ENCODE measurements around the gene GSN. TPM values are rescaled to one million over a fixed set of nuclear protein-coding genes. Genes with fewer than 3 reads are reported as not detected.

Gene GSN
- total RNA-seq, 1 donor from 2014 or later, result 855 TPM

- intact Hi-C loops (cut with DNase I), result no loop called here
- no peak for DNase-seq (ENCODE audit: low spot score)
Measured at GRCh38 chr9:121359351-121360294, 91.7 kb downstream of the GSN start.

- intact Hi-C loops (cut with DNase I), result no loop called here
- no peak for DNase-seq (ENCODE audit: low spot score)
Measured at GRCh38 chr9:121360601-121361374, 92.8 kb downstream of the GSN start.

GRCh38 chr9:121362813-121363621, 95.1 kb downstream of the GSN start:
- intact Hi-C loops (cut with DNase I), result no loop called here
- no peak for DNase-seq (ENCODE audit: low spot score)

- intact Hi-C loops (cut with DNase I), result no loop called here
- no peak for DNase-seq (ENCODE audit: low spot score)
Measured at GRCh38 chr9:121363622-121363961, 95.6 kb downstream of the GSN start.

GRCh38 chr9:121364077-121364476, 96.1 kb downstream of the GSN start:
- intact Hi-C loops (cut with DNase I), result no loop called here
- no peak for DNase-seq (ENCODE audit: low spot score)

GRCh38 chr9:121364886-121365285, 96.9 kb downstream of the GSN start:
- no peak for DNase-seq (ENCODE audit: low spot score)
- intact Hi-C loops (cut with DNase I), result no loop called here

GRCh38 chr9:121365564-121365963, 97.6 kb downstream of the GSN start:
- DNase-seq (ENCODE audit: low spot score), result no peak
- intact Hi-C loops (cut with DNase I), result no loop called here

GRCh38 chr9:121366611-121367192, 98.7 kb downstream of the GSN start:
- intact Hi-C loops (cut with DNase I), result no loop called here
- DNase-seq (ENCODE audit: low spot score), result no peak

GRCh38 chr9:121367306-121368137, 99.6 kb downstream of the GSN start:
- DNase-seq (ENCODE audit: low spot score), result no peak
- intact Hi-C loops (cut with DNase I), result no loop called here

- intact Hi-C loops (cut with DNase I), result no loop called here
Measured at GRCh38 chr9:121368138-121368522, 100.2 kb downstream of the GSN start.

GRCh38 chr9:121368745-121369144, 100.8 kb downstream of the GSN start:
- intact Hi-C loops (cut with DNase I), result no loop called here
- no peak for DNase-seq (ENCODE audit: low spot score)

More at GRCh38 chr9:121368138-121368522, 100.2 kb downstream of the GSN start:
- DNase-seq (ENCODE audit: low spot score), result no peak

- DNase-seq (ENCODE audit: low spot score), result peak; percentile 93
- intact Hi-C loops (cut with DNase I), result loop anchor here (2.0 to 5.0 kb wide), 2 partner anchors 43 to 87 kb away; no protein-coding TSS in a partner anchor
Measured at GRCh38 chr9:121369595-121370265, 101.8 kb downstream of the GSN start, which contains the start of gene STOM. Gene STOM (minus strand): TSS chr9:121370250. CDS start chr9:121370187, 63 bp downstream.

- no peak for DNase-seq (ENCODE audit: low spot score)
- intact Hi-C loops (cut with DNase I), result loop anchor here (2.0 to 5.0 kb wide), 2 partner anchors 45 to 89 kb away; no protein-coding TSS in a partner anchor
Measured at GRCh38 chr9:121371495-121372061, 103.6 kb downstream of the GSN start.

- intact Hi-C loops (cut with DNase I), result loop anchor here (5.0 kb wide), 1 partner anchor 90 kb away; no protein-coding TSS in a partner anchor
- no peak for DNase-seq (ENCODE audit: low spot score)
Measured at GRCh38 chr9:121372239-121373010, 104.5 kb downstream of the GSN start.

- no peak for DNase-seq (ENCODE audit: low spot score)
- intact Hi-C loops (cut with DNase I), result loop anchor here (5.0 kb wide), 1 partner anchor 91 kb away; no protein-coding TSS in a partner anchor
Measured at GRCh38 chr9:121373011-121373729, 105.2 kb downstream of the GSN start.
